ENCODE results near the gene ANAPC15. TPM values are rescaled to one million over a fixed set of nuclear protein-coding genes. Genes with fewer than 3 reads are reported as not detected.

The ANAPC15 gene
- total and polyA plus RNA-seq, 2 donors (not counting 1 experiment from before 2014, with no cell fraction given), result 24.8 to 97.2 TPM

DNA sequence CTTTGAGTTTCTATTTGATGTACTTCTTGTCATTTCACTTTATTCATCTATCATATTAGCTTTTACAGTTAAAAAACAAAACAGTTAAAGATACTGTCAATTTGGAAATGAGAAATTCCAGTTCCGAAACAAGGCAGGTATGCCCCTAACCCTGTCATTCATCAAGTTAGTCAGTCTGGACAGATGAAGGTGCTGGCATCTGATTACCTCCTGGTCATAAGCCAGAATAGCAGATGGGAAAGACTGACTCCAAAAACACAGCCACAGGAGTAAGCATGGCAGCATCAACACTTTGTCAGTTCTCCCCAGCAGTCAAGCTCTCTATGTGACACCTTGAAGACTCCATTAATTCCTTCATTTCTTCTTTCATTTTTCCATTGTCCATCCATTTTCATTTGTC lies 27.5 kb downstream of the ANAPC15 start:
- no peak overlapping the region for H2AFZ ChIP-seq (ENCODE audit: low read length)
- H3K36me3 ChIP-seq (ENCODE audit: control insufficient read depth, insufficient read depth, low read length), result peaks cover 6% of the 10 kb centered on the region
- H3K9ac ChIP-seq (ENCODE audit: insufficient read depth, low read length), result no peak overlapping the region
- no peaks in the 10 kb centered on the region for H3K9me3 ChIP-seq (ENCODE audit: control insufficient read depth, insufficient read depth, low read depth, low read length)
- H4K20me1 ChIP-seq (ENCODE audit: control insufficient read depth, extremely low read depth, insufficient read depth, low read length), result no peaks in the 10 kb centered on the region
- H3K4me2 ChIP-seq (ENCODE audit: extremely low read depth, insufficient read depth, low read length), result no peak overlapping the region
- H3K27ac ChIP-seq (ENCODE audit: insufficient read depth, low read length), result no peak overlapping the region
- no peak overlapping the region for H3K4me3 ChIP-seq (replicated peaks in 1 of 4; ENCODE audit: control extremely low read depth in 1 of 4, insufficient read depth in 1 of 4, low read depth in 3 of 4, low read length in 4 of 4)
- no peak for DNase-seq (ENCODE audit: low read depth in 2 of 2)
- no peaks in the 10 kb centered on the region for H3K4me1 ChIP-seq (ENCODE audit: control insufficient read depth, extremely low read depth, insufficient read depth, low read length)
- TF ChIP-seq, protein P1, sequence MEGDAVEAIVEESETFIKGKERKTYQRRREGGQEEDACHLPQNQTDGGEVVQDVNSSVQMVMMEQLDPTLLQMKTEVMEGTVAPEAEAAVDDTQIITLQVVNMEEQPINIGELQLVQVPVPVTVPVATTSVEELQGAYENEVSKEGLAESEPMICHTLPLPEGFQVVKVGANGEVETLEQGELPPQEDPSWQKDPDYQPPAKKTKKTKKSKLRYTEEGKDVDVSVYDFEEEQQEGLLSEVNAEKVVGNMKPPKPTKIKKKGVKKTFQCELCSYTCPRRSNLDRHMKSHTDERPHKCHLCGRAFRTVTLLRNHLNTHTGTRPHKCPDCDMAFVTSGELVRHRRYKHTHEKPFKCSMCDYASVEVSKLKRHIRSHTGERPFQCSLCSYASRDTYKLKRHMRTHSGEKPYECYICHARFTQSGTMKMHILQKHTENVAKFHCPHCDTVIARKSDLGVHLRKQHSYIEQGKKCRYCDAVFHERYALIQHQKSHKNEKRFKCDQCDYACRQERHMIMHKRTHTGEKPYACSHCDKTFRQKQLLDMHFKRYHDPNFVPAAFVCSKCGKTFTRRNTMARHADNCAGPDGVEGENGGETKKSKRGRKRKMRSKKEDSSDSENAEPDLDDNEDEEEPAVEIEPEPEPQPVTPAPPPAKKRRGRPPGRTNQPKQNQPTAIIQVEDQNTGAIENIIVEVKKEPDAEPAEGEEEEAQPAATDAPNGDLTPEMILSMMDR (conservative IDR thresholded peaks at IDR 0.05 in 1 of 2, IDR thresholded peaks at IDR 0.05 in 1 of 2; ENCODE audit: low read depth in 1 of 2, low read length in 2 of 2), result no peak
- H3K27me3 ChIP-seq (ENCODE audit: control insufficient read depth, insufficient read depth, low read length), result no peaks in the 10 kb centered on the region
- H3K79me2 ChIP-seq (ENCODE audit: control insufficient read depth, insufficient read depth, low read length), result peaks cover under 1% of the 10 kb centered on the region

DNA sequence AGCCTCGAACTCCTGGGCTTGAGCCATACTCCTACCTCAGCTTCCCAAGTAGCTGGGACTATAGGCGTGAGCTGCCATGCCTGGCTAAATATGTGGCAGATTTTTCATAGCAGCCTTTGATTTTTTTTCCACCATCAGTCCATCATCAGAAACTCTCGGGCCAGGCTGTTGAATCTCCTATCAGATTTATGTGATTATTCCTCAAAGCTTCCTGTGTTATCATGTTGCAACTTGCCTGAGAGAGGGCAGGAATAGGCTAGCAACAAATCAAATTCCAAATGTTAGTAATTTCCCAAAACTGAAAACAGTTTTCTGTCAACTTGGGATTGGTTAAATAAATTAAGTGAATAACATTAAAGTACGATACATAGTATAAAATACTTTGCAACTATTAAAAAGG lies 28.4 kb downstream of the ANAPC15 start:
- no peaks in the 10 kb centered on the region for H3K27me3 ChIP-seq (ENCODE audit: control insufficient read depth, insufficient read depth, low read length)

DNA sequence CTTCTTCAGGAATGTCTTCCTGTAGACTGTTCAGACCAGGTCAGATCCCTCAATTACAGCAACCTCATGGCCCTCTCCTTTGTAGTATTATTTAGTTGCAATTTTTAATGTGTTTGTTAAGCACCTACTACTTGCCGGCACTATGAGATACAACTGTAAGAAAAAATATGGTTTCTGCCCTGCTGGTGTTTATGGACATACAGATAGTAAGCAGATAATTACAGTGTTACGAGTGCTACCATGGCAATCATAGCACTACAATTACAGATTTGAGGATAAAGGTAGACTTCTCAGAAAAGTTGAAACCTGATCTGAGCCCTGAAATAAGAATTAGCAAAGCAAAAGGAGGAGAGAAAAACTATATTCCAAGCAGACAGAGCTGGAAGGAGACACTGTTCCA lies 29.1 kb downstream of the ANAPC15 start:
- Histone ChIP-seq H3K27me3 (ENCODE audit: control insufficient read depth, insufficient read depth, low read length) (no peaks in the 10 kb centered on the region), H3K4me1 (ENCODE audit: control insufficient read depth, extremely low read depth, insufficient read depth, low read length) (peaks cover 2% of the 10 kb centered on the region), H3K9ac (ENCODE audit: insufficient read depth, low read length) (no peak overlapping the region), H3K4me2 (ENCODE audit: extremely low read depth, insufficient read depth, low read length) (no peak overlapping the region), H3K9me3 (ENCODE audit: control insufficient read depth, insufficient read depth, low read depth, low read length) (no peaks in the 10 kb centered on the region), H2AFZ (ENCODE audit: low read length) (no peak overlapping the region), H3K4me3 (replicated peaks in 1 of 4; ENCODE audit: control extremely low read depth in 1 of 4, insufficient read depth in 1 of 4, low read depth in 3 of 4, low read length in 4 of 4) (no peak overlapping the region), H4K20me1 (ENCODE audit: control insufficient read depth, extremely low read depth, insufficient read depth, low read length) (no peaks in the 10 kb centered on the region), H3K36me3 (ENCODE audit: control insufficient read depth, insufficient read depth, low read length) (peaks cover 6% of the 10 kb centered on the region), H3K27ac (ENCODE audit: insufficient read depth, low read length) (no peak overlapping the region), H3K79me2 (ENCODE audit: control insufficient read depth, insufficient read depth, low read length) (peaks cover 15% of the 10 kb centered on the region)
- DNase-seq (ENCODE audit: low read depth in 2 of 2), result no peak
- TF ChIP-seq, protein P1 (conservative IDR thresholded peaks at IDR 0.05 in 1 of 2, IDR thresholded peaks at IDR 0.05 in 1 of 2; ENCODE audit: low read depth in 1 of 2, low read length in 2 of 2), result no peak
- no peak for TF ChIP-seq EZH2 (IDR thresholded peaks at IDR 0.05; ENCODE audit: low read length, missing control alignments)

More for the DNA sequence above, 28.4 kb downstream of the ANAPC15 start:
- TF ChIP-seq EZH2 (IDR thresholded peaks at IDR 0.05; ENCODE audit: low read length, missing control alignments), result no peak
- TF ChIP-seq, protein P1 (conservative IDR thresholded peaks at IDR 0.05 in 1 of 2, IDR thresholded peaks at IDR 0.05 in 1 of 2; ENCODE audit: low read depth in 1 of 2, low read length in 2 of 2), result no peak
- Histone ChIP-seq H3K4me1 (ENCODE audit: control insufficient read depth, extremely low read depth, insufficient read depth, low read length) (peaks cover 2% of the 10 kb centered on the region), H3K27ac (ENCODE audit: insufficient read depth, low read length) (no peak overlapping the region), H3K36me3 (ENCODE audit: control insufficient read depth, insufficient read depth, low read length) (peaks cover 6% of the 10 kb centered on the region), H3K9me3 (ENCODE audit: control insufficient read depth, insufficient read depth, low read depth, low read length) (no peaks in the 10 kb centered on the region), H3K4me3 (replicated peaks in 1 of 4; ENCODE audit: control extremely low read depth in 1 of 4, insufficient read depth in 1 of 4, low read depth in 3 of 4, low read length in 4 of 4) (no peak overlapping the region), H4K20me1 (ENCODE audit: control insufficient read depth, extremely low read depth, insufficient read depth, low read length) (no peaks in the 10 kb centered on the region), H3K4me2 (ENCODE audit: extremely low read depth, insufficient read depth, low read length) (no peak overlapping the region), H2AFZ (ENCODE audit: low read length) (no peak overlapping the region), H3K79me2 (ENCODE audit: control insufficient read depth, insufficient read depth, low read length) (peaks cover 9% of the 10 kb centered on the region), H3K9ac (ENCODE audit: insufficient read depth, low read length) (no peak overlapping the region)
- DNase-seq (ENCODE audit: low read depth in 2 of 2), result no peak
